Forelimb muscle (tissue), 1 donor: ENCODE data around the gene MOK. TPM values are rescaled to one million over a fixed set of nuclear protein-coding genes. Genes with fewer than 3 reads are reported as not detected.
"Not testable (repeated sequence)": the region's sequence is repeated elsewhere in the genome, so short reads cannot be mapped to it uniquely, and the experiment has no call there.

Experiments
- DNase-seq: peaks from one replicate; pipeline ENCODE4 v3.0.0-alpha.2; 2013; ENCODE audit warnings: low read depth
- polyA plus RNA-seq: library from polyadenylated mRNA; unstranded; fragments of 120-200 nt; gene quantifications from one replicate; pipeline ENCODE4 v1.2.1, GENCODE V29; 2013; ENCODE audit not compliant: insufficient read length

MOK gene
- polyA plus RNA-seq, 1 donor = 8.6 TPM

DNA sequence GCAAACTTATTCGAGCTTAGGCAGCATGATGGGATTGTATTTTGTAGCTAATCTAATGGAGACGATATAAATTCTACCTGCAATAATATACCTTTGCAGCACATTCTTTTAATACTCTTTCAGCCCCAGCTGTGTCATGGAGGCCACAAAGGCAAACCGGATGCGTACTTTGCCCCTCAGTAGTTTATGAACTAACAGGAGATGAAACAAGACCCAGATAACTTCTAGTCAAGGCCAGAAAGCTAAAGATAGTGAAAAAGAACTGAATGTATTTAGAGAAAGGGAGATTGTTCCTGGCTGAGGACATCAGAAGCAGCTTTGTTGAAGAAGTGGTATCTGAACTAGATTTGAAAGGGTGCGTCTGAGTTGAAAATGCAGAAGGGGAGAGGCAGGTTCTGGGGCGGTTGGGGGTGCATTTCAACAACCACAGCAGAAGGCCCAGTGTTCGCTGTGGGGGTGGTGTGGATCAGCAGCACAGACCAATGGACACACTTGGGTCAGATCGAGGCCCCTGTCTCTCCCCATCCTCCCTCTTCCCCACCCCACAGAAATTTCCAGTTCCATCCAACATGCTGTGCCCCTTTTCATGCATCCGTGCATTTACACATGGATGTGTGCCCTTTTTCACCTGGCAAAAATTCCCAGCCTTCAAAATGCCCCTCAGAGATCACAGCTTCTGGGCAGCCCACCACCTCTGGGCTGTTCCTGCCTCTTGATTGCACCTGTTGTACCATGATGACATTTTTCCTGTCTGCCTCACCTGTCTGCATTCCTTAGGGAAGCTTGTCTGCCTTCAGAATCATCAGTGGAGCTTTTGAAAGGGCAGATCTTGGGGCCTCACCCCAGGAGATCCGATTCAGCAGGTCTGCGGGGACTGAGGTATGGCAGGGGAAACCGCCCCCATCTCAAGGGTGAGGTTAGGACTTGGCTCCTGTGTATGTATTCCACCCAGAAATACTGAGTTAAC, 16.8 kb upstream of the MOK start:
- no peak for DNase-seq

DNA sequence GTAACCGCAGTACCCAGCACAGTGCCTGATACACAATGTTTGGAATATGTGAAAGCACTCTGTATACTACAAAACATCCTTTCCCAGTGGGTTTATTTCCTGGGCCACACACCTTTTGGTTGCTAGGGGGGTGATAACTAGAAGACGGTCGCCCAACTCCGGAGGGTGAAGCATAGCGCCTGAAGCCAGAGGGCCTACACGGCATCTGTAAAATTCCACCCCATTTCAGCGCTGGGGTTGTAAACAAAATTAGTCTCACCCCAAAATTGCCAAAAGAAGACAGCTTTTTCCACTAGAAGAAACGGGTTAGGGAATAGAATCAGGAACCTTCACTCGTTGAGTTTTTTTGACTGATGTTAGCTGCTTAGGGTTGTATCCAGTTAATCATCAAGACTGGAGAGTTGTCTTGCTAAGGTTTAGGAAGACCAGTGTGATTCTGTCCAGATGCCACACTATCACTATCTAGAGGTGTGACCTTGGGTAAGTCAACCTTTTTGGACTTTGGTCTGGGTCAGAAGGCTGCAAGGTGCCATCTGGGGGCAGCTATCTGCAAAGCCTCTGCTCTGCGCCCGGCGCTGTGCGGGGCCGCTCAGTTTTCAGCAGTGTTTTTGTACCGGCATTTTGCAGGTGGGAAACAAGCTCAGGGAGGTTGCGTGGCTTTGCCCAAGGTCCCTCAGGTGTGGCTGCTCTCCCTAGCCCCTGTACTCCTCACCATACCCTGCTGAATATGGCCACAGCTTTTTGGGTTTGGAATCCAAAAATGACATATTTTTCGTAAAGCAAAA, 15.9 kb upstream of the MOK start:
- DNase-seq = no peak

DNA sequence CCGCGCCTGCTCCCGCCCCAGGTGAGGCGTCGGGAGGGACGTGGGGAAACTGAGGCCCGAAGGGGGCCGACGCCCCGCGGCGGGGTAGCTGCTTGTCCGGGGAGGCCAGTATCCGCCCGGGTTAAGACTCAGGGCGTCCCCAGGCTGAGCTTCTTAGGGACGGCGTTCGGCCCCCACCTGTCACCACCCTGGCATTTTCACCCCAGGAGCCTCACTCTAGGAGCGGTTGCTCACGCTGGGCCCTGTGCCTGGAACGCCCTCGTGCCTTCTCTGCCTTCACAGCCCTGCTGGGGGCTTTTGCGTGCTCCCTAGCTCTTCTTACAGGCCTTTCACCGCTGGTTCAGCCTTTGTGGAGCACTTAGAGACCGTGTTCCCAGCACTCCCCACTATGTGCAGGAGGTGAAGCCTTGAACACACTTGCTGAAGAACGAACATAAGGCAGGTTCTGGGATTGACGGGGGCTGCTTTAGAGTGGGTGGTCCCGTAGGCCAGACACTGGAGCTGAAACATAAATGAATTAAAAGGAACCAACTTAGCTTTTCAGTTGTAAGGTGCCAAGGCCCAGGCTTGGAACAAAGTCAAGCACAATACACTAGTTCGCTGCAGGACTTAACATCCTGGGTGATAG, 15.2 kb upstream of the MOK start:
- no peak for DNase-seq

- DNase-seq = peak; percentile 67
These were observed 14.5 kb upstream of the MOK start, which contains the start of gene ZNF839 for GRCh38 chr14:102319351-102320032. Gene ZNF839 (plus strand): TSS chr14:102319746. CDS start chr14:102319766, 20 bp downstream.

DNA sequence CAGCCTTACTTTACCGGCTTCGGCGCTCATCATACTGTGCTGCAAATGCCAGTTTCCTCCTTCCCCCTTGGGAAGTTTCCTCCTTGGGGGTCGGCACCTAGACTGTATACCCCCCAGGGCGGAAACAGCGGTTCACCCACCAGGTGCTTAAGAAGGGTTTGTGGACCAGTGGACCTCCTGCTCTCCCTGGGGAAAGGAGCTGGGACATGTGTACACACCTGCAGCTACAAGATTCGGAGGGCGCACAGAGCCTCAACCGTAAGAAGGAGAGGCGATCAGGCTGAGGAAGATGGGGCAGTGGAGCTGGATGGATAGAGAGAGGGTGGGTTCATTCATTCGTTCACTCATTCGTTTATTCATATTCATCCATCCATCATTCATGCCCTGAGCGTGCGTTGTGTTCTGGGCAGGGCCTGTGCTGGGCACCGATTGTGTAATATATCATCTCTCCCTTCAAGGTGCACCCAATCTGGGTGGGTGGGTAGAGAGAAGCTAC, 13.9 kb upstream of the MOK start:
- no peak for DNase-seq

DNA sequence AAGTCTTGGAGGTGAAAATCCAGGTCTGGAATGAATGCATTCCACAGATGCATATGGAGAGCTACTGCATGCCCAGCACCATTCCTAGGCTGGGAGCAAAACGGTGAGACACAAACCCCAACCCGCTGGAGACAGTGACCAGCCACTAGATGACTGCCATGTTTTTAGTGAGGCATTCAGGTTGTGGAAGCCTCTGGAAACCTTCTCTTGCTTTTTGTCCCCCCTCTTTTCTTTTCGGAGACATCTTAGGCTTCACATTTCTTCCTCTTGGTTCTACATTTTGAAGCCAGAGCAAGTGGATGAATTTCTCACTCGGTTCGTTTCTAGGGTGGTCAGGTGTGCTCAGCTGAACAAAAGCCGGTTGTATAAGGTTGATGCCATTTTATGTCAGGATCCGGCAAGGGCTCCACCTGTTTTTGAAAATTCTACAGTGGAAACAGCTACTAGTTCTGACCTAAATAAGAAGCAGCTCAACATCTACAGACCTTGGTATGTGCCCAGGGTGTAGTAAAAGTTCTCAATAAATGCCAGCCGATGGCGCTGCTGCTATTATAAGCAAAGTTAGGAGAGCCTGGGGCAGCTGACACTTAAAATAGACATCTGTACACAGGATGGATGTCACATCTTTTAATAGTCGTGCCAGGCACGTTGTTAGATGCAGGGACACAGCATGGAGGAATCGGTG, 12.7 kb upstream of the MOK start:
- no peak for DNase-seq

DNA sequence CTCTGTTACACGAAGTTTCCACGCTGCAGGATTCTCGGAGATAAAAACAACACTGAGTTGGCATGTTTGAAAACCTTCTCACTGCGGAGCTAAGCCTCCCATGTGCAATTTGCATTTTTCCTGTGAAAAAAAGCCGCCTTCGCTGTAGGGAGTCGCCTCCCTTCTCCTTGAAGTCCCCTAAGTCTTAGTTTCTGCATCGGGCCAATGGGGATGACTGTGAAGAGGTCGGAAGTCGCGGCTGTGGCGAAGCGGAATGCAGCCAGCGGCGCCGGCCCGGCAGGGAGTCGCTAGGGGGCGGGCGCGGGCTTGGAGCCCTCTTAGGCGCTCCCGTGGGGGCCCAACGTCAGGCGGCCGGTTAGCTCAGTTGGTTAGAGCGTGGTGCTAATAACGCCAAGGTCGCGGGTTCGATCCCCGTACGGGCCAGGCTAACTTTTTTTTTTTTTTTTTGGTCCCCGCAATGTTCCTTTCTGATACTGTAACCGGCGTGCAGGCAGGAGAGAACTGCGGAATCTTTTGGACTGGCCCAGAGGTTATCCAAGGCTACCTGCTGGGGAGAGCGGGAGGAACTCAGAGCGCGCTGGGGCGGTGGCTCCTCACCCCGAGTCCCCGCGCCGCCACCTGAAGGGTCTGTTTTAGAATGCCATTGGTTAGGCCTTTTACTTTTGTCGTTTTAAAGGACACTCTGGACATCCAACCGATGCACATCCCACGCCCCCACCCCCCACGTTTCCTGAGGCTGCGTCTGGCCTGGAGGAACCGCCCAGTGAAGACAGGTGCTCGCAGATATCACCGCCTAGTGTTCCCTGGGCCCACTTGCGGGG, 12.0 kb upstream of the MOK start:
- DNase-seq = peak; percentile 70

DNA sequence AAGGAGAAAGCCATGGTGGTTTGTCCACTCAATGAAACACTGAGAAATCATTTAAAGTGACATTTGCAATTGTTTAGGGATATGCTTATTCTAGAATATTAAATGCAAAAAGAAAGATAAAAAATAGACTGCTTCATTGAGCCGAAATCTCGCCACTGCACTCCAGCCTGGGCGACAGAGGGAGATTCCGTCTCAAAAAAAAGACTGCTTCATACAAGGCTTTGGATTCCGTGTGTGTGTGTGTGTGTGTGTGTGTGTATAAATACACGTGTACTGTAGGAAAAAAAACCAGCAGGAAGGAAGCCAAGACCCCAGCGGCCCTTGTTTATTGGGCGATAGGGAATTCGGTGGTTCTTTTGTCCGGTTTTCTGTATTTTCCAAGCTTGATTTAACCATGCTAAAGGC, 11.4 kb upstream of the MOK start:
- DNase-seq = peak; percentile 47

DNA sequence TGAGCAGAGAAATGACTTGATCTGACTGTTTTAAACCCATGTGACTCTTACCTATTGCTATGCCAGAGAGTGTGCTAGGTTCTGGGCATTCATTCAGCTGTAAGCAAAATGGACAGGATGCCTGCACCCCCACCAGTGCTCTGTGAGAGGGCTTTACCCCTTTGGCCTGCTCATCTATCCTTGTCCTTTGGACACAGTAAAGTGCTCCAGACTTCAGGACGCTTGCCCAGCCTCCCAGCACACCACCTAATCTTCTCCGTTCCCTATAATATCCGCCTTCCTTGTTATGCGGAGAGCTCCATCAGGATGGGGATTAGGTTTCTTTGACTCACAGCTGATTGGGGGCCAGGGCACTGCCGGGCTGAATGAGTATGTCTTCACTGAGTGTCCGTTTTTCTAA, 10.2 kb upstream of the MOK start:
- no peak for DNase-seq

DNA sequence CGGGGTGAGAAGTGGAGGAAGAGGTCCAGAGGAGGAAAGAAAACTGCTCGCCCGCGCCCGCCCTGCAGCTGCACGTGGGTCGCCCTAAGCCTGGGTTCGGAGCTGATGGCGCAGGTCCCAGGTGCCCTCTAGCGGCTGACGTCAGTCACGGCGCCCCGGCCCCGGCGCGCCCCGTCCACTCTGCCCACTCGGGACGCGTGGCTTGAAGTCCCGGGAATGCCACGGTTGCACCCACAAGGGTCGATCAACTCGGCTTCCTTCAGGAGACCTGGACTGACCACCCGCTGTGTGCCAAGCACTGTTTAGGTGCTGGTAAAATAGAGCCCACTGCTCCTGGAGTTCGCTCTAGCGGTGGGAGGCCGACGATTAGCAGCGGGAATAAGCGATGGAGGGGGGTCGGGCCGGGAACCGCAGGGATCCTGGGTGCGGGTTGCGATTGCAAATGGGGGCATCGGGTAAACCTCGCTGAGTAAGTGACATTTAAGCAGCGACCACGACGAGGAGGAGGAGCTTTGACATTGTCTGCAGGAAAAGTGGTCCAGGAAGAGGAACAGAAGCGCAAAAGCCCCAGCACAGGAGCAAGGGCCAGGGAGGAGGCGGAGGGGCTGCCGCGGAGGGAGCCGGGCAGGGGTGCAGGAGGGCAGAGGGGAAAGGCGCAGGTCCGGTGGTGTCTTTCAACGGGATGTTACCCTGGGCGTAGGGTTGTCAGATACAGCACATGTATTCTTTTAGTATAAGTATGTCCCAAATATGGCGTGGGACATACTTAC, 9.5 kb upstream of the MOK start:
- no peak for DNase-seq

GRCh38 chr14:102303664-102304063, 1.3 kb downstream of the MOK start:
- DNase-seq = no peak

DNA sequence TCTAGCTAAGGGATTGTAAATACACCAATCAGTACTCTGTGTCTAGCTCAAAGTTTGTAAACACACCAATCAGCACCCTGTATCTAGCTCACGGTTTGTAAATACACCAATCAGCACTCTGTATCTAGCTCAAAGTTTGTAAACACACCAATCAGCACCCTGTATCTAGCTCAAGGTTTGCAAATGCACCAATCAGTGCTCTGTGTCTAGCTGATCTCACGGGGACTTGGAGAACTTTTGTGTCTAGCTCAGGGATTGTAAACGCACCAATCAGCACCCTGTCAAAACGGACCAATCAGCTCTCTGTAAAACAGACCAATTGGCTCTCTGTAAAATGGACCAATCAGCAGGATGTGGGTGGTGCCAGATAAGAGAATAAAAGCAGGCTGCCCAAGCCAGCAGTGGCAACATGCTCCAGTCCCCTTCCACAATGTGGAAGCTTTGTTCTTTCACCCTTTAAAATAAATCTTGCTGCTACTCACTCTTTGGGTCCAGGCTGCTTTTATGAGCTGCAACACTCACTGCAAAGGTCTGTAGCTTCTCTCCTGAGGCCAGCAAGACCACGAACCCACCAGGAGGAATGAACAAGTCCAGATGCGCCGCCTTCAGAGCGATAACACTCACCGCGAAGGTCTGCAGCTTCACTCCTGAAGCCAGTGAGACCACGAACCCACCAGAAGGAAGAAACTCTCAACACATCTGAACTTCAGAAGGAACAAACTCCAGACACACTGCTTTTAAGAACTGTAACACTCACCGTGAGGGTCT, 6.5 kb downstream of the MOK start:
- not testable (repeated sequence) for DNase-seq

DNA sequence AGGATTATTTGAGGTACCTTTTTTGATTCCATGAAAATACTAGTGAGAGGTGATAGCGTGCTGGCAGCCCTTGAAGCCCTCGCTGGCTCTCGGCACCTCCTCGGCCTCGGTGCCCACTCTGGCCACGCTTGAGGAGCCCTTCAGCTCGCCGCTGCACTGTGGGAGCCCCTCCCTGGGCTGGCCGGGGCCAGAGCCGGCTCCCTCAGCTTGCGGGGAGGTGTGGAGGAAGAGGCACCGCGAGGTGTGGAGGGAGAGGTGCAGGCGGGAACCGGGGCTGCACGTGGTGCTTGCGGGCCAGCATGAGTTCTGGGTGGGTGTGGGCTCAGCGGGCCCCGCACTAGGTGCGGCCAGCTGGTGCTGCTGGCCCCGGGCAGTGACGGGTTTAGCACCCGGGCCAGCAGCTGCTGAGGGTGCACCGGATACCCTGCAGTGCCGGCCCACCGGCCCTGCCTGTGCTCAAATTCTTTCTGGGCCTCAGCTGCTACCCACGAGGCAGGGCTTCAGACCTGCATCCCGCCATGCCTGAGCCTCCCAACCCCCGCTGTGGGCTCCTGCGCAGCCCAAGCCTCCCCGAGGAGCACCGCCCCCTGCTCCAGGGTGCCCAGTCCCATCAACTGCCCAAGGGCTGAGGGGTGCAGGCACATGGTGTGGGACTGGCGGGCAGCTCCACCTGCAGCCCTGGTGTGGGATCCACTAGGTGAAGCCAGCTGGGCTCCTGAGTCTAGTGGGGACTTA, 7.4 kb downstream of the MOK start:
- DNase-seq = no peak

GRCh38 chr14:102295270-102295669, 9.7 kb downstream of the MOK start:
- DNase-seq = no peak

- DNase-seq = no peak
These were observed 11.2 kb downstream of the MOK start for GRCh38 chr14:102293781-102294180.

GRCh38 chr14:102292441-102292840, 12.5 kb downstream of the MOK start:
- DNase-seq = no peak

GRCh38 chr14:102288139-102288538, 16.8 kb downstream of the MOK start:
- DNase-seq = no peak

GRCh38 chr14:102285106-102285505, 19.9 kb downstream of the MOK start:
- DNase-seq = no peak
